GM18499 (cell line): ENCODE measurements around the gene NOS3.
"Not testable (repeated sequence)": the region's sequence is repeated elsewhere in the genome, so short reads cannot be mapped to it uniquely, and the experiment has no call there.

Experiments
- ATAC-seq: cut with Tn5 transposase; IDR thresholded peaks from one replicate; pipeline ENCODE4 v1.9.1; 2021; ENCODE audit warnings: moderate number of reproducible peaks; ENCODE audit not compliant: insufficient read depth, unreplicated experiment

Gene NOS3

GRCh38 chr7:151013356-151013732 is 22.5 kb downstream of the NOS3 start:
- no peak for ATAC-seq

GRCh38 chr7:151013733-151014497 is 23.1 kb downstream of the NOS3 start:
- ATAC-seq = no peak

- ATAC-seq = no peak
Observed at GRCh38 chr7:151014950-151015349, 24.1 kb downstream of the NOS3 start.

GRCh38 chr7:151015967-151016366 is 25.1 kb downstream of the NOS3 start:
- no peak for ATAC-seq

- no peak for ATAC-seq
Observed at GRCh38 chr7:151016505-151016904, 25.7 kb downstream of the NOS3 start.

- ATAC-seq = no peak
Observed at GRCh38 chr7:151016942-151017341, 26.1 kb downstream of the NOS3 start.

GRCh38 chr7:151017370-151017952 is 26.6 kb downstream of the NOS3 start:
- ATAC-seq = no peak

- ATAC-seq = no peak
Observed at GRCh38 chr7:151017953-151018420, 27.2 kb downstream of the NOS3 start.

GRCh38 chr7:151018421-151019129 is 27.8 kb downstream of the NOS3 start:
- no peak for ATAC-seq

GRCh38 chr7:151019130-151019447 is 28.3 kb downstream of the NOS3 start:
- no peak for ATAC-seq

GRCh38 chr7:151020231-151020630 is 29.4 kb downstream of the NOS3 start:
- no peak for ATAC-seq

GRCh38 chr7:151023232-151023631 is 32.4 kb downstream of the NOS3 start:
- no peak for ATAC-seq

- ATAC-seq = no peak
Observed at GRCh38 chr7:151024435-151025056, 33.7 kb downstream of the NOS3 start, which contains the start of gene ATG9B. TSS of gene ATG9B (minus strand) at chr7:151024494. CDS start at chr7:151024423, 71 bp downstream.

GRCh38 chr7:151025924-151026671 is 35.3 kb downstream of the NOS3 start:
- no peak for ATAC-seq

- ATAC-seq = not testable (repeated sequence)
Observed at GRCh38 chr7:151026771-151027727, 36.2 kb downstream of the NOS3 start.

- ATAC-seq = not testable (repeated sequence)
Observed at GRCh38 chr7:151027728-151028130, 36.9 kb downstream of the NOS3 start.

GRCh38 chr7:151028131-151028947 is 37.5 kb downstream of the NOS3 start, which contains the start of gene ABCB8:
TSS of gene ABCB8 (plus strand) at chr7:151028450. CDS start at chr7:151028516, 66 bp downstream.
- peak; percentile 89 for ATAC-seq

GRCh38 chr7:151028948-151029501 is 38.2 kb downstream of the NOS3 start:
- ATAC-seq = no peak
